DMS 273 (cell line): ENCODE measurements around the gene NRIP2.
"Not testable (repeated sequence)": the region's sequence is repeated elsewhere in the genome, so short reads cannot be mapped to it uniquely, and the experiment has no call there.

ENCODE experiments used
- DNase-seq: peaks from one replicate; lab custom pipeline; 2025; ENCODE audit not compliant: unreplicated experiment; lab: John Stamatoyannopoulos, UW

The NRIP2 gene

DNA sequence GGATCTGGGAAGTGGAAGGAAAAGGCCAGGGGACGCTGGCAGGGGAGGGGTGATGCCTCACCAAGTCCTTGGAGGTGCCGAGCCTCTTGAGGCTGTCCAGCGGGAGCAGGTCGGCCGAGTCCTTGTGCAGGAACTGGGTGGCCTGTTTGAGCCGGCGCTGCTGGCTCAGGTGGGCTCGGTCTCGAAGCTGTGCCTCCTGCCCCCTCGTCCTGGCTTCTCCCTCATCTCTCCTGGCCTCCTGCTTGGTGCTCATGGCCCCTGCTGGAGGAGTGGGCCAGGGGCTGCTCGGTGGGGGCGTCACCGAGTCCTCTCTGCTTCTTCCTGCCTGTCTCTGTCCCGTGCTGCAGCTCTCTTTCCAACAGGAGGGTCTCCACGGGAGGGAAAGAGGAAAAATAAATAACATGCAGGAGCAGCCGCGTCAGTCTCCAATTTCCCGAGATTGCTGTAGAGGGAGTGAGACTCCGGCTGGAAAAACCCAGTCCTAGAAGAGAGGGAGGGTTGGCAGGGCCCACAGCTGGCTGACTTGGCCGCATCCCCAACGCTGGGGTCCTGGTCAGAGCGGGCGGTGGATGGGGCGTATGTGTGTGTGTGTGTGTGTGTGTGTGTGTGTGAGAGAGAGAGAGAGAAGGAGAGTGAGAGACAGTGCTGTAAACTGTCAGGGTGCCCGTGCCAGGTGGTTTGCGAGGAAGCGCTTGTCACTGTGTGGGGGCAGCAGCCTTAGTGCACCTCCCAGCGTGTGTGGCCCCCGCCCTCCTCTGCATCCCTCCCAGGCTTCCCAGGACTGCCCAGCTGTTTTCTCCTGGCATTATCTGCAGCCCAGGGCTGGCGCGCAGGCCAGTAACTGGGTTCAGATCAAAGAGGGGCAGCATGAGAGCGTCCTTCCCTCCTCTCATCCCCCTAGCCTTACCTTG is at the start of gene NRIP2:
Gene NRIP2, minus strand, starts transcription at position 455 of the 911 bp plus-strand sequence. Its CDS starts 52 bp downstream, at position 403.
- peak; percentile 72 for DNase-seq

- no peak for DNase-seq
Observed at GRCh38 chr12:2879853-2880252, 45.0 kb upstream of the NRIP2 start.

DNA sequence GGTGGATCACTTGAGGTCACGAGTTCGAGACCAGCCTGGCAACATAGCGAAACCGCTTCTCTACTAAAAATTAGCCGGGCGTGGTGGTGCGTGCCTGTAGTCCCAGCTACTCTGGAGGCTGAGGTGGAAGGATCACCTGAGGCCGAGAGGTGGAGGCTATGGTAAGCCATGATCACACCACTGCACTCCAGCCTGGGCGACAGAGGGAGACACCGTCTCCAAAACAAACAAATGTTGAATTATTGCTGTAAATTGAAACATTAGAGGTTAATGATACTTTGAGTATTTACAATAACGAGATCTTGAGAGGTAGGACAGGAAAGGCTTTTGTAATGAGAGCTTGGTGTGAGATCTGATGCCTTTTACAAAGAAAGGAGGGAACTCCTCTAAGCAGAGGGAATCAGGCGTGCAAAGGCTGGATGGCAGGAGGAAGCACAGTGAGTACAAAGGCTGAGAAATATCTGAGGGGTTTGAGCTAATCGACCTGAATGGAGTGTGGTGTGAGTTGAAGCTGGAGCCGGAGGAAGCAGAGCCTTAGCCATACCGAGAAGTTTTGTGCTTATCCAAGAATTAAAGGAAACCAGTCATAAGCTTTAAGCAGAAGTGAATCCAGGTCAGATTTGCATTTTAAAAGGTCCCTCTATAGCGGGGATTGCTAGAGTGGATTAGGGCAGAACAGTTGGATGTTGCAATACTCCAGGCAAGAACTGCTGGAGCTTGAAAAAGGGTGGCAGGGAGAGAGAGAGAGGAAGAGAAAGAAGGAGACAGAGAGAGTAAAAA is 43.3 kb upstream of the NRIP2 start:
- no peak for DNase-seq

DNA sequence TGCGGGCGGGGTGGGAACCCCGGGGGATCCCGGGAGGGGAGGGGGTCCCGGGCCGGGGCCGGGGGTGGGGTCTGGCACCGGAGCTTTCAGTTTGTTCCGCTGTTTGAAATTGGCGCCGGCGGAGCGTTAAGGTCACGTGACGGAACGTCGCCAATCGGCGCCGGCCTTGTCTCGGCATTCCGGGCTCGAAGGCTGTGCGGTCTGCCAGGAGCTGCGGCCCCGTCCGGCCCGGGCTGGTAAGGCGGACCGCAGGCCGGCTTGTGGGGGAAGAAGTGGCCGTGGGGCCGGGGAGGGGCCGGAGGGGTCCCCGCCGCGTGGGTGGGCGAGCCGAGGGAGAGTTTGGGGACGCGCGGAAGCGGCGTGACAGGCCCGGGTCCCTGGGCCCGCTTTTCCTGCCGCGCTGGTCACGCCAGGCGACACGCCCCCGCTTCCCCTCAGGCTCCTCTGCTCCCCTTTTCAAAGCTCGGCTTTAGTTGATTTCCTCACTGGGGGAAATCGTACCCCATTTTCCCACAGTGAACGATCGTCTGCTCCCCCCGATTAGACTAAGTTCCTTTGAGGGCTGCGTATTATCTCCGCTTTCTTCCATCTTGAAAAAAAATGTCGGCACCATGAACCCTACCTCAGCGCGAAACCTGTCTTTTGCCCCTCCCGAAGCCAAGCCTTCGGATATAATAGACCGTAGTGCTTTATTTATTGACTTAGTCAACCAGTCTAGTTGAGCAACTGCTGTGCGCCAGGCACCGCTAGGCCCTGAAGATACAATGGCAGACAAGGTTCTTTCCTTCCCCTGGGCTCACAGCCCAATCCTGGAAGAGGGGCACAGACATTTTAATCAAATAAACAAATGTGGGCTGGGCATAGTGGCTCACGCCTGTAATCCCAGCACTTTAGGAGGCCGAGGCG is 42.5 kb upstream of the NRIP2 start, which contains the start of the genes FOXM1 and RHNO1:
Gene FOXM1, minus strand, starts transcription at position 128 of the 906 bp plus-strand sequence. CDS start 2,696 bp downstream, outside the sequence.
Gene RHNO1, plus strand, starts transcription at position 177 of the 906 bp plus-strand sequence. CDS start 8,144 bp downstream, outside the sequence.
- DNase-seq, result peak; percentile 90

GRCh38 chr12:2876431-2877046 is 41.7 kb upstream of the NRIP2 start:
- DNase-seq, result peak; percentile 45

- not testable (repeated sequence) for DNase-seq
Observed at GRCh38 chr12:2868986-2869632, 34.3 kb upstream of the NRIP2 start.

DNA sequence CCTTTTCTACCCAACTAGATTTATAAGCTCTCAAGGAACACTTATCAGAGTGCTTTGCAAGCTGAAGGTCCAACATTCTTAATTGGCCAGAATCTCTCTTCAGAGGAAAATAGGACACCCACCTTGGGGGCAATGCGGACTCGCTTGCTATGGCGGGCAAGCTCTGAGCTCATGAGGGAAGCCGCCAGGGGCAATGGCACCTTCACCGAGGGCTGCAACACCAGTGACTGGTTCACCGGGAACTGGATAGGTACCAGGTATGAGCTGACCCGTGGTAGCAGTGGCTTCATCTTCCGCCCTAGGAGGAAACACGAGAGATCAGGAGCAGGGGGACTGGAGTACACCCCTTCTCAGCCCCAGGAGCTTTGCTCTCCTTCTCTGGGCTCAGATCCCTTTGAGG is 29.4 kb upstream of the NRIP2 start:
- no peak for DNase-seq

GRCh38 chr12:2863402-2863801 is 28.6 kb upstream of the NRIP2 start:
- not testable (repeated sequence) for DNase-seq

GRCh38 chr12:2862876-2863275 is 28.0 kb upstream of the NRIP2 start:
- no peak for DNase-seq

- DNase-seq, result no peak
Observed at GRCh38 chr12:2860170-2860569, 25.3 kb upstream of the NRIP2 start.

DNA sequence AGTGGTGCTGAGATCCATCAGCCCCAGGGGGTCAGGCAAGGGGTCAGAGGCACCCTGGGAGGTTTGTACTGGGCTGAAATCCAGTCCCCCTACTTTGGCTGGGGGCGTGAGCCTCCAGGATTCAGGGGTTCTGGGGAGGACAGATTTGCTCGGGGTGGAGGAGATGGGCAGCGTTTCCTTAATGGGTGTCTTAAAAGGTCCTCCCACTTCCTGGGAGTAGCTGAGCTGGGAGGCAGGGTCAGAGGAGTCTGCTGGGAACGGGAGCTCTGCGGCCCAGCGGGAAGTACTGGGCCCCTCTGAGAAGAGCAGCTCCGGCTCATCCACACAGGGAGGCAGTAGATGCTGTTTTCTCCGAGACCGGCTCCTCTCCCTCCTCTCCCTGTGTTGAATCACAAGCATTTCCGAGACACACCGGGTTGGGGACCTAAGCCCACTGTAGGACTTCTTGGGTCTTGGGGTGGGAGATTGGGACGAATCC is 24.1 kb upstream of the NRIP2 start:
- no peak for DNase-seq

GRCh38 chr12:2858334-2858733 is 23.5 kb upstream of the NRIP2 start:
- no peak for DNase-seq

DNA sequence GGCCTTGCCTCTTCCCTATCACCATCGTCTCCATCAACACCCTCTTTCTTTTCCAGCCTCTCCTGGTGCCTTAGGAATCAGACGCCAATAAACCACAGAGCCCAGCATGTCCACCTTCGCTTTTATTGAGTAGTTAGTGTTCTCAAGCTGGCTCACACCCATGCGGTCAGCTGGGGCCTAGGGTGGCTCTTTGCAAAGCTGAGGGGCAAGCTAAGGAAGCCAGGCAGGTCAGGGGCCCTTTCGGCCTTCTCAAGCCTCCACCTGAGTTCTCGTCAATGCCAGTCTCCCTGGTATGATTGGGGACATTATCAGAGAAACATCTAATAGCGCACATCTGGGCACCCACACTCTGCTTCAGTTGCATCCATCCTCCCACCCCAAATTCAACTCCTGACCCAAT is 22.7 kb upstream of the NRIP2 start:
- DNase-seq, result no peak

DNA sequence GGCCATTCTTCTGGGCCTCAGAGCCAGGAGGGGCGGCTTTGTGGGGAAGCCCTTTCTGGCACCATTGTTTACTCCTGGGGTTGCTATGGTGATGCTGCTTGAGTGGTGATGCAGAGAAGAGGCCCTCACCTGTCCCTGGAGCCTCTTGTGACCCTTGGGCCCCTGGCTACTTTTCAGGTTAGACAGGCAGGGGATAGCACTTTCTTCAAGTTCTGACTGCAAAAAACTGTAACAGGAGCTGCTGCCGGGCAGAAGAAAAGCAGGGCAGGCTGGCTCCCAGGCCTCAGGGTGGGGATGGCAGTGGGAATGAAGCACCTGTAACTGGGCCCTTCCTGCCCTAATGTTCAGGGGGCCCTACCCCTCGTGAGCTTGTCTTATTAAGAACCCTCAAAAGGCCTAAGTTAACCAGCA is 22.2 kb upstream of the NRIP2 start, which contains the start of gene TEX52:
Gene TEX52, minus strand, starts transcription at position 19 of the 411 bp plus-strand sequence. Its CDS starts 13 bp downstream, at position 6.
- no peak for DNase-seq

- peak; percentile 23 for DNase-seq
Observed at GRCh38 chr12:2856051-2856450, 21.2 kb upstream of the NRIP2 start.

GRCh38 chr12:2855546-2855945 is 20.7 kb upstream of the NRIP2 start:
- no peak for DNase-seq

DNA sequence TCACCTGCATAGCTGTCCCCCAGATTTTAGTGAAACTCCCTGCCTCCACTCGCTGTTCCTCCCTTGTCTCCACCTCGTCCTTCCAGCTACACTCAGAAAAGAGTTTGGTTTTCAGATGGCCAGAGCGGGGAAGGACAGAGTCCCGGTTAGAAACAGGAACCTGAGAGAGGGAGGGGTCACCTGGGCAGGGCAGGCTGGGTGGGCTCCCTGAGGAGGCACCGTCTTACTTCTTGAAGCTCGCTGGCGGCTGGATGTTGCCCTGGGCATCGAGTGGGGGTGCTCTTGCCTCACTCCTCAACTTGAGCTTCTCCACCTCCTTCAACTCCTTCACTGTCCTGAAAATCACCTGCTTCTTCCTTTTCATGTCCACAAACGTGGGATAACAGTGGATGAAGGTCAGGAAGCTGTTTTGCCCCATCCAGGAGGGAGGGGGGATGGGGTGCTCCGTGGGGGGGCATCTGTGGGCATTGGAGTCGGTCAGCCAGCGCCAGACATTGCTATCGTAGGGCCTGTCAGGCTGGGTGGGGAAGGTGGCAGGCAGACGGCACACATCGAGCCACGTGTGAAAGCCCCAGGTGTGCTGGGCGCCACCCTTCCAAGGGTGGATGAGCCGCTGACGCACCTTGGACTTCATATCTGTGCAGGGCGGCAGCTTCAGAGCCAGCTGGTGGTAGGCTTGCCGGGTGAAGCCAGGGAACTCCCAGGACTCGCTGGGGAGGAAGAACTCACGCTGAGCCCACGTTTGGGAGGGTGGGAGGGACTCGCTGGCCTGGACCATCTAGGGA is 20.0 kb upstream of the NRIP2 start:
- DNase-seq, result no peak

DNA sequence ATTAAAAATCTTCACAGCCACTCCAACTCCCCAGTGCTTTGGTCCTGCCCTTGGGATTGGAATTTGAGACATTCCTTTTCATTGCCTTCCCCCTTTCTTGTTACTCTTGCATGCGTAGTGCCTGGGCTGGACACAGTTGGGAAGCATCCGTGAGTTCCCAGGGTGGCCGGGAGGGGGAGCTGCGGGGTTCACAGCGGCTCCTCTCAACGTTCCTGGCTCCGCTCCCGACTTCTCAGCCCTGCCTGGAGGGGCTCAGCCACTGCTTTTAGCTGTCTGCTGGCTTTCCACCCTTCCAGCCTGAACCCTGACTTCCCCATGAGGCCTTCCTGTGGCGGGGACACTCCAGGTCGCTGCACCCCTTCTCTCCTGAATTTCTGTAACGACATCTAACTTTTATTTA is 18.8 kb upstream of the NRIP2 start:
- DNase-seq, result peak; percentile 87

- no peak for DNase-seq
Observed at GRCh38 chr12:2851931-2852330, 17.1 kb upstream of the NRIP2 start.
